Erythroblast (primary cell): ENCODE results near the gene PTPRT.

Experiments
- GATA1 ChIP-seq: IDR thresholded peaks from 2 replicates; pipeline ENCODE4 v1.6.1; 2011; ENCODE audit warnings: low read depth, mild to moderate bottlenecking, control low read depth, low read length, moderate library complexity
- POLR2A ChIP-seq: IDR thresholded peaks from 2 replicates; pipeline ENCODE4 v1.6.1; 2011; ENCODE audit warnings: mild to moderate bottlenecking, low read length

DNA sequence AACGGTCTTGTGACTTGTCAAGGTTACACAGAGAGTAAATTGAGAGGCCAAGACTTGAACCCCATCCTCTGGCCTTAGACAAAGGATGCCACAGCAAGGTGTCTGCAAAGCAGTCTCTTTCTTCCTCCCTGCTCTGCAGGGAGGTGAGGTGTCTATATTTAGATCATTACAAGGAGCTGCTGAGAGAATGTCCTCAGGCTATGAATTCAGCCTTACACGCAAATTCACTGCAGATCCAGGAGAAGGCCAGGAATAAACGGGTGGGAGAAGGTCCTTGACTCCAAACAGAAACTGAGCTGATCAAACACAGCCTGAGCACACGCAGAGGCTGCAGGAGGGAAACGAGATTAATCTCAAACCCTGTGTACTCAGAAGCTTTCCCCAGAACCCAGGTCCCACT, 48.6 kb upstream of the PTPRT start:
- TF ChIP-seq POLR2A (no peak), GATA1 (no peak)
